ENCODE results near the gene RHOB.

GRCh38 chr2:20476950-20477349 is 30.1 kb downstream of the RHOB start:
- no peak for TF ChIP-seq POLR2A (IDR thresholded peaks at IDR 0.05; ENCODE audit: low read length)
- TF ChIP-seq GATA1 (IDR thresholded peaks at IDR 0.05; ENCODE audit: low read depth, low read length), result no peak
